ENCODE data around the gene COL5A1.
A peak's percentile ranks its signal among the peaks of the same experiment; 100 is the strongest.

COL5A1 gene

DNA sequence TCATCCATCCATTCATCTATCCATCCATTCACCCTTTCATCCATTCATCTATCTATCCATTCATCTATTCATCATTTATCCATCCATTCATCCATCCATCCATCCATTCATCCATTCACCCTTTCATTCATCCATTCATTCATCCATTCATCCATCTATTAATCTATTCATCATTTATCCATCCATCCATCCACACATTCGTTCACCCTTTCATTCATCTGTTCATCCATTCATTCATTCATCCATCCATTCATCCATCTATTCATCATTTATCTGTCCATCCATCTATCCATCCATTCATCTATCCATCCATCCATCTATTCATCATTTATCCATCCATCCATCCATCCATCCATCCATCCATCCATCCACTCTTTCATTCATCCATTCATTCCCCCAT, 205.1 kb downstream of the COL5A1 start (continued):
- TF ChIP-seq, protein P1, sequence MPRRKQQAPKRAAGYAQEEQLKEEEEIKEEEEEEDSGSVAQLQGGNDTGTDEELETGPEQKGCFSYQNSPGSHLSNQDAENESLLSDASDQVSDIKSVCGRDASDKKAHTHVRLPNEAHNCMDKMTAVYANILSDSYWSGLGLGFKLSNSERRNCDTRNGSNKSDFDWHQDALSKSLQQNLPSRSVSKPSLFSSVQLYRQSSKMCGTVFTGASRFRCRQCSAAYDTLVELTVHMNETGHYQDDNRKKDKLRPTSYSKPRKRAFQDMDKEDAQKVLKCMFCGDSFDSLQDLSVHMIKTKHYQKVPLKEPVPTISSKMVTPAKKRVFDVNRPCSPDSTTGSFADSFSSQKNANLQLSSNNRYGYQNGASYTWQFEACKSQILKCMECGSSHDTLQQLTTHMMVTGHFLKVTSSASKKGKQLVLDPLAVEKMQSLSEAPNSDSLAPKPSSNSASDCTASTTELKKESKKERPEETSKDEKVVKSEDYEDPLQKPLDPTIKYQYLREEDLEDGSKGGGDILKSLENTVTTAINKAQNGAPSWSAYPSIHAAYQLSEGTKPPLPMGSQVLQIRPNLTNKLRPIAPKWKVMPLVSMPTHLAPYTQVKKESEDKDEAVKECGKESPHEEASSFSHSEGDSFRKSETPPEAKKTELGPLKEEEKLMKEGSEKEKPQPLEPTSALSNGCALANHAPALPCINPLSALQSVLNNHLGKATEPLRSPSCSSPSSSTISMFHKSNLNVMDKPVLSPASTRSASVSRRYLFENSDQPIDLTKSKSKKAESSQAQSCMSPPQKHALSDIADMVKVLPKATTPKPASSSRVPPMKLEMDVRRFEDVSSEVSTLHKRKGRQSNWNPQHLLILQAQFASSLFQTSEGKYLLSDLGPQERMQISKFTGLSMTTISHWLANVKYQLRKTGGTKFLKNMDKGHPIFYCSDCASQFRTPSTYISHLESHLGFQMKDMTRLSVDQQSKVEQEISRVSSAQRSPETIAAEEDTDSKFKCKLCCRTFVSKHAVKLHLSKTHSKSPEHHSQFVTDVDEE (CRISPR knock-in tag; IDR thresholded peaks at IDR 0.05), result no peak

DNA sequence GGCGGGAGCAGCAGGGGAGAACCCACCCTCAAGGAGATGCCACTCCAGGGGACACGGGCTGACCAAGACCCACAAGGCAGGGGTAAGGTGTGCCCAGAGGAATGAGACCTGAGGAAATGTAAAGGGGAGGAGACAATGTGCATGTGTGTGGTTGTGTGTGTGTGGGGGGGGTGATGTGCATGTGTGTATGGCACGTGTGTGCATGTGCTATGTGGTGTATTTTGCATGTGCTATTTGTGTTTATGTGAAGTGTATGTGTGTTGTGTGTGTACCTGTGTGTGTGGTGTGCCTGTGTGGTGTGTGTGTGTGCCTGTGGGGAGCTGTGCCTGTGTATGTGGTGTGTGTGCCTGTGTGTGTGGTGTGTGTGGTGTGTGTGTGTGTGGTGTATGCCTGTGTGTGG, 205.5 kb downstream of the COL5A1 start:
- ATAC-seq, result no peak
- TF ChIP-seq TOX (CRISPR knock-in tag; IDR thresholded peaks at IDR 0.05; ENCODE audit: borderline replicate concordance) (no peak), GLIS3 (CRISPR knock-in tag; IDR thresholded peaks at IDR 0.05) (no peak), ESRRG (CRISPR knock-in tag; IDR thresholded peaks at IDR 0.05) (no peak), TCF4 (CRISPR knock-in tag; IDR thresholded peaks at IDR 0.05; ENCODE audit: borderline replicate concordance) (no peak), RARB (CRISPR knock-in tag; IDR thresholded peaks at IDR 0.05) (no peak), BACH2 (CRISPR knock-in tag; IDR thresholded peaks at IDR 0.05; ENCODE audit: borderline replicate concordance) (no peak), ZNF565 (CRISPR knock-in tag; conservative IDR thresholded peaks at IDR 0.05; ENCODE audit: low read depth) (no peak), ARNTL (CRISPR knock-in tag; IDR thresholded peaks at IDR 0.05; ENCODE audit: borderline replicate concordance, low read depth) (no peak), ZC3H10 (CRISPR knock-in tag; IDR thresholded peaks at IDR 0.05) (no peak), ZNF8 (CRISPR knock-in tag; IDR thresholded peaks at IDR 0.05) (no peak), OSR1 (CRISPR knock-in tag; IDR thresholded peaks at IDR 0.05) (no peak), ISL1 (CRISPR knock-in tag; IDR thresholded peaks at IDR 0.05) (no peak), CSDC2 (CRISPR knock-in tag; IDR thresholded peaks at IDR 0.05) (no peak)
- TF ChIP-seq, protein P2, sequence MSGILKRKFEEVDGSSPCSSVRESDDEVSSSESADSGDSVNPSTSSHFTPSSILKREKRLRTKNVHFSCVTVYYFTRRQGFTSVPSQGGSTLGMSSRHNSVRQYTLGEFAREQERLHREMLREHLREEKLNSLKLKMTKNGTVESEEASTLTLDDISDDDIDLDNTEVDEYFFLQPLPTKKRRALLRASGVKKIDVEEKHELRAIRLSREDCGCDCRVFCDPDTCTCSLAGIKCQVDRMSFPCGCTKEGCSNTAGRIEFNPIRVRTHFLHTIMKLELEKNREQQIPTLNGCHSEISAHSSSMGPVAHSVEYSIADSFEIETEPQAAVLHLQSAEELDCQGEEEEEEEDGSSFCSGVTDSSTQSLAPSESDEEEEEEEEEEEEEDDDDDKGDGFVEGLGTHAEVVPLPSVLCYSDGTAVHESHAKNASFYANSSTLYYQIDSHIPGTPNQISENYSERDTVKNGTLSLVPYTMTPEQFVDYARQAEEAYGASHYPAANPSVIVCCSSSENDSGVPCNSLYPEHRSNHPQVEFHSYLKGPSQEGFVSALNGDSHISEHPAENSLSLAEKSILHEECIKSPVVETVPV (CRISPR knock-in tag; IDR thresholded peaks at IDR 0.05), result no peak
- TF ChIP-seq, protein P3, sequence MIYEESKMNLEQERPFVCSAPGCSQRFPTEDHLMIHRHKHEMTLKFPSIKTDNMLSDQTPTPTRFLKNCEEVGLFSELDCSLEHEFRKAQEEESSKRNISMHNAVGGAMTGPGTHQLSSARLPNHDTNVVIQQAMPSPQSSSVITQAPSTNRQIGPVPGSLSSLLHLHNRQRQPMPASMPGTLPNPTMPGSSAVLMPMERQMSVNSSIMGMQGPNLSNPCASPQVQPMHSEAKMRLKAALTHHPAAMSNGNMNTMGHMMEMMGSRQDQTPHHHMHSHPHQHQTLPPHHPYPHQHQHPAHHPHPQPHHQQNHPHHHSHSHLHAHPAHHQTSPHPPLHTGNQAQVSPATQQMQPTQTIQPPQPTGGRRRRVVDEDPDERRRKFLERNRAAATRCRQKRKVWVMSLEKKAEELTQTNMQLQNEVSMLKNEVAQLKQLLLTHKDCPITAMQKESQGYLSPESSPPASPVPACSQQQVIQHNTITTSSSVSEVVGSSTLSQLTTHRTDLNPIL (CRISPR knock-in tag; IDR thresholded peaks at IDR 0.05; ENCODE audit: low read depth), result no peak
- TF ChIP-seq, protein P1 (CRISPR knock-in tag; IDR thresholded peaks at IDR 0.05), result no peak

DNA sequence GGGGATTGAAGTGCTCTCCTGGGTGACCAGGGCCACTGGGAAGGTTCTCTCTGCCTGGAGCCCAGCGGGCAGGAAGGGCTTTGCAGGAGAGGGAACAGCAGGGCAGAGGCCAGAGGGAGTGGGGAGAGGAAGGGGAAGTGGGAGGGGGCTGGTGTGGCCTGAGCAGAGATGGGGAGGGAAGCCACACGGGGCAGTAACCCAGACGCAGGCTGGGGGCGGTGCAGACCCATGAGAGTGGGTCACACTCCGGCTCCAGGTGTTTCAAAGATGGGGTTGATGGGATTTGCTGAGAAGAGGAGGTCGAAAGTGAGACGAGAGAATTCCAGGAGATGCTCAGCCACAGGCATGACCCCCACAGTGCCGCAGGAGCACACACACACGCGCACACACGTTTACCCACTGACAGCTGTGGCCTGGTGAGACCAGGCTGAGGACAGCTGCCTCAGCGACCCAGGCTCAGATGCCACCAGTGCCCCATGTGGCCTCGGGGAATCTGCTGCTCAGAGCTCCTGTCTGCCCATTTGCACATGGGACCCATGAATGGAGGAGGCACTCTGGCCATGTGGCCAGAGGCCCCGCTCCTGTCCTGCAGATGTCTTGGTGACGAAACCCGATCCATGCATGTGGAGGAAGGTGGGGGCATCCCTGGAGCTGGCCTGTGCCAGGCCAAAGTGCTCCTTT, 206.3 kb downstream of the COL5A1 start:
- TF ChIP-seq ARNTL (CRISPR knock-in tag; IDR thresholded peaks at IDR 0.05; ENCODE audit: borderline replicate concordance, low read depth) (no peak), ZNF8 (CRISPR knock-in tag; IDR thresholded peaks at IDR 0.05) (no peak), ESRRG (CRISPR knock-in tag; IDR thresholded peaks at IDR 0.05) (no peak), BACH2 (CRISPR knock-in tag; IDR thresholded peaks at IDR 0.05; ENCODE audit: borderline replicate concordance) (no peak), SNAI2 (CRISPR knock-in tag; IDR thresholded peaks at IDR 0.05) (no peak), ZC3H10 (CRISPR knock-in tag; IDR thresholded peaks at IDR 0.05) (no peak), TOX (CRISPR knock-in tag; IDR thresholded peaks at IDR 0.05; ENCODE audit: borderline replicate concordance) (no peak)
- TF ChIP-seq, protein P2 (CRISPR knock-in tag; IDR thresholded peaks at IDR 0.05), result no peak
- TF ChIP-seq, protein P3 (CRISPR knock-in tag; IDR thresholded peaks at IDR 0.05; ENCODE audit: low read depth), result no peak
- TF ChIP-seq, protein P1 (CRISPR knock-in tag; IDR thresholded peaks at IDR 0.05), result no peak
- ATAC-seq, result peak; percentile 27

All from SK-N-SH treated with all-trans-retinoic acid at 6 μM for 48 hours (cell line).